Measurements from ENCODE around the gene ATP5ME.
A peak's percentile ranks its signal among the peaks of the same experiment; 100 is the strongest.

Gene ATP5ME

GRCh38 chr4:627347-628125 is 46.5 kb downstream of the ATP5ME start:
- TF ChIP-seq REST (IDR thresholded peaks at IDR 0.05; ENCODE audit: low read depth) (no peak), YY1 (IDR thresholded peaks at IDR 0.05; ENCODE audit: low read depth) (no peak), RAD21 (IDR thresholded peaks at IDR 0.05; ENCODE audit: low read depth) (no peak), TAF1 (IDR thresholded peaks at IDR 0.05; ENCODE audit: low read depth) (no peak), TCF12 (IDR thresholded peaks at IDR 0.05; ENCODE audit: low read depth) (no peak), TEAD4 (IDR thresholded peaks at IDR 0.05) (no peak), EGR1 (IDR thresholded peaks at IDR 0.05) (no peak), ZBTB7A (IDR thresholded peaks at IDR 0.05; ENCODE audit: low read depth) (no peak), NFIC (IDR thresholded peaks at IDR 0.05) (no peak), CEBPB (IDR thresholded peaks at IDR 0.05) (no peak)
- TF ChIP-seq, protein P1, sequence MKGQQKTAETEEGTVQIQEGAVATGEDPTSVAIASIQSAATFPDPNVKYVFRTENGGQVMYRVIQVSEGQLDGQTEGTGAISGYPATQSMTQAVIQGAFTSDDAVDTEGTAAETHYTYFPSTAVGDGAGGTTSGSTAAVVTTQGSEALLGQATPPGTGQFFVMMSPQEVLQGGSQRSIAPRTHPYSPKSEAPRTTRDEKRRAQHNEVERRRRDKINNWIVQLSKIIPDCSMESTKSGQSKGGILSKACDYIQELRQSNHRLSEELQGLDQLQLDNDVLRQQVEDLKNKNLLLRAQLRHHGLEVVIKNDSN (IDR thresholded peaks at IDR 0.05): no peak

- TF ChIP-seq EGR1 (IDR thresholded peaks at IDR 0.05) (no peak), FOXM1 (IDR thresholded peaks at IDR 0.05; ENCODE audit: borderline replicate concordance, low read depth) (no peak), TEAD4 (IDR thresholded peaks at IDR 0.05) (no peak), YY1 (IDR thresholded peaks at IDR 0.05; ENCODE audit: low read depth) (no peak), ZBTB7A (IDR thresholded peaks at IDR 0.05; ENCODE audit: low read depth) (no peak), NFIC (IDR thresholded peaks at IDR 0.05) (no peak), MAX (IDR thresholded peaks at IDR 0.05) (no peak), CREB1 (IDR thresholded peaks at IDR 0.05; ENCODE audit: low read depth) (no peak), TAF1 (IDR thresholded peaks at IDR 0.05; ENCODE audit: low read depth) (no peak), REST (IDR thresholded peaks at IDR 0.05; ENCODE audit: low read depth) (no peak), CEBPB (IDR thresholded peaks at IDR 0.05) (no peak), EP300 (IDR thresholded peaks at IDR 0.05; ENCODE audit: borderline replicate concordance) (no peak), RAD21 (IDR thresholded peaks at IDR 0.05; ENCODE audit: low read depth) (no peak)
Observed at GRCh38 chr4:626201-627091, 47.6 kb downstream of the ATP5ME start.

- TF ChIP-seq REST (IDR thresholded peaks at IDR 0.05; ENCODE audit: low read depth) (no peak), NFIC (IDR thresholded peaks at IDR 0.05) (peak; percentile 32)
Observed at GRCh38 chr4:625631-626161, 48.4 kb downstream of the ATP5ME start.

DNA sequence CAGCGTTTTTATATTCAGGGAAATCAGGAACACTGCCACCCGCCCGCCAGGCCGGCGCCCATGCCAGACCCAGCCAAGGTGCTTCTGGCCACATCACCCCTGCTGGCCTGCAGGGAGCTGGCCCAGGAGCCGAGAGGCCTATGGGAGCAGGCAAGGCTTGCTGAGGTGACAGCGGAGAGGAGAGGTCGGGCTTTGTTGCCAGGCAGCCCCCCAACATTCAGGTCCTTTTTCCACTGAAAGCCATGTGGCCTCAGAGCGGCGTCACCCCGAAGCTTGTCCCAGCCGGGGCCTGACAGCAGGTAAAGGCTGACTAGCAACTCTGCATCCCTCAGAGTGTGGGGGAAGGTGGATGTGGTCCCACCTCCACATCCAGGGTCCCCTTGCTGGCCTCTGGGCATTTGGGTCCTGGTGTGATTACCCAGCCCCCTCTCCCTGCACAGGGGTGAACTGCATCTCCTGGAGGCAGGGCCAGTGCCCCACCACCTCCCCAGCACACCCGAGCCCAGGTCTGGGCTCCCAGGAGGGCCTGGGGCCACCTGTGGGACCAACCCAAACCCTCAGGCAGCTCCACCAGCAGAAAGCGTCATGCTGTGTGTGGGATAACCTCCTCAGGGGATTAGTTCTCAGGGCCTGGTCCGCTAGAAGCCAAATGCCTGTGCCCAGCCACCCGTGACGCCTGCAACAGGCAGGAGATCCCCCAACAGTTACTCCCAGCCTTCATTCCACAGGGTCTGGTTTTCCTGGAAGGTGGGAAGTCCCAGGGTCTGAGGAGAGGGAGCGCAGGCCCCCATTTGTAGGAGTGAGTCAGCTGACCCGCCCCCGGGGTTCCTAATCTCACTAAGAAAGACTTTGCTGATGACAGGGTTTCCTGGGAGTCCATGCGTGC is 49.1 kb downstream of the ATP5ME start, which contains the start of gene PDE6B:
PDE6B (plus strand) TSS at position 869 of the 886 bp plus-strand sequence. CDS start 54 bp downstream, outside the sequence.
- TF ChIP-seq TAF1 (IDR thresholded peaks at IDR 0.05; ENCODE audit: low read depth) (no peak; the same call in 1 of the 2 replicates), ZBTB7A (IDR thresholded peaks at IDR 0.05; ENCODE audit: low read depth) (0 out of 2 replicates have a peak, but pooled peaks have one; percentile 48), CREB1 (IDR thresholded peaks at IDR 0.05; ENCODE audit: low read depth) (no peak), MAX (IDR thresholded peaks at IDR 0.05) (no peak), FOXM1 (IDR thresholded peaks at IDR 0.05; ENCODE audit: borderline replicate concordance, low read depth) (no peak), CEBPB (IDR thresholded peaks at IDR 0.05) (no peak), TEAD4 (IDR thresholded peaks at IDR 0.05) (peak; percentile 86), RAD21 (IDR thresholded peaks at IDR 0.05; ENCODE audit: low read depth) (peak; percentile 3; the same call in 1 of the 2 replicates), YY1 (IDR thresholded peaks at IDR 0.05; ENCODE audit: low read depth) (no peak), EP300 (IDR thresholded peaks at IDR 0.05; ENCODE audit: borderline replicate concordance) (peak; percentile 37; the same call in 1 of the 2 replicates), TCF12 (IDR thresholded peaks at IDR 0.05; ENCODE audit: low read depth) (peak; percentile 75), NFIC (IDR thresholded peaks at IDR 0.05) (peak; percentile 34; the same call in 1 of the 2 replicates), EGR1 (IDR thresholded peaks at IDR 0.05) (no peak), REST (IDR thresholded peaks at IDR 0.05; ENCODE audit: low read depth) (no peak)
- TF ChIP-seq, protein P1 (IDR thresholded peaks at IDR 0.05): peak; percentile 72

All from Ishikawa (cell line).